ENCODE data around the gene TREML1.
A peak's percentile ranks its signal among the peaks of the same experiment; 100 is the strongest.
"Not testable (repeated sequence)": the region's sequence is repeated elsewhere in the genome, so short reads cannot be mapped to it uniquely, and the experiment has no call there.

Gene TREML1

GRCh38 chr6:41153992-41154625 is at the start of gene TREML1:
Gene TREML1 (minus strand): TSS chr6:41154347. CDS start chr6:41154288, 59 bp downstream.
- H3K4me3 Mint-ChIP-seq = no peak within 1 kb of the TSS
- no peaks in the 10 kb centered on the region for H3K36me3 Mint-ChIP-seq
- H3K27ac Mint-ChIP-seq = no peak within 1 kb of the TSS
- H3K27me3 Mint-ChIP-seq = peaks cover 53% of the 10 kb centered on the region
- no peaks in the 10 kb centered on the region for H3K9me3 Mint-ChIP-seq
- CTCF ChIA-PET = interaction anchor here (1.0 kb wide), 1 partner anchor 20 kb away, joined by 3 read pairs; no protein-coding TSS in a partner anchor
- peaks cover 12% of the 10 kb centered on the region for H3K4me1 Mint-ChIP-seq
- DNase-seq = no peak

GRCh38 chr6:41201764-41202173 is 47.6 kb upstream of the TREML1 start:
- Mint-ChIP-seq H3K4me3 (peak overlapping the region; percentile 71), H3K4me1 (peaks cover 67% of the 10 kb centered on the region), H3K36me3 (peaks cover 28% of the 10 kb centered on the region), H3K27ac (peak overlapping the region; percentile 94), H3K9me3 (peaks cover 6% of the 10 kb centered on the region), H3K27me3 (no peaks in the 10 kb centered on the region)
- CTCF ChIA-PET = interaction anchor here (1.1 kb wide), 1 partner anchor 20 kb away, joined by 5 read pairs; no protein-coding TSS in a partner anchor
- no peak for DNase-seq

- CTCF ChIA-PET = interaction anchor here (1.0 to 1.4 kb wide), 3 partner anchors 10 to 78 kb away, joined by 3 to 4 read pairs (median 3); no protein-coding TSS in a partner anchor
- peak; percentile 68 for DNase-seq
- H3K9me3 Mint-ChIP-seq = peaks cover 6% of the 10 kb centered on the region
- H3K36me3 Mint-ChIP-seq = peaks cover 33% of the 10 kb centered on the region
- H3K27me3 Mint-ChIP-seq = no peaks in the 10 kb centered on the region
- H3K4me3 Mint-ChIP-seq = peak within 1 kb of the TSS; percentile 71
- H3K27ac Mint-ChIP-seq = peak within 1 kb of the TSS; percentile 94
- H3K4me1 Mint-ChIP-seq = peaks cover 73% of the 10 kb centered on the region
Measured at GRCh38 chr6:41200901-41201763, 47.0 kb upstream of the TREML1 start, which contains the start of gene TREML2. Gene TREML2 (minus strand): TSS chr6:41201149. CDS start chr6:41201008, 141 bp downstream.

GRCh38 chr6:41200296-41200900 is 46.3 kb upstream of the TREML1 start:
- Mint-ChIP-seq H3K27ac (peak overlapping the region; percentile 94), H3K36me3 (peaks cover 40% of the 10 kb centered on the region), H3K4me1 (peaks cover 80% of the 10 kb centered on the region), H3K27me3 (no peaks in the 10 kb centered on the region), H3K4me3 (peak overlapping the region; percentile 71), H3K9me3 (peaks cover 6% of the 10 kb centered on the region)
- peak; percentile 87 for DNase-seq
- CTCF ChIA-PET = interaction anchor here (1.0 to 1.6 kb wide), 4 partner anchors 9 to 78 kb away, joined by 3 to 9 read pairs (median 4); no protein-coding TSS in a partner anchor

- Mint-ChIP-seq H3K27me3 (no peaks in the 10 kb centered on the region), H3K9me3 (peaks cover 2% of the 10 kb centered on the region), H3K4me1 (peaks cover 87% of the 10 kb centered on the region), H3K36me3 (peaks cover 47% of the 10 kb centered on the region), H3K27ac (peak overlapping the region; percentile 94), H3K4me3 (peak overlapping the region; percentile 71)
- peak; percentile 46 for DNase-seq
- CTCF ChIA-PET = interaction anchor here (1.0 to 1.6 kb wide), 5 partner anchors 8 to 79 kb away, joined by 3 to 9 read pairs (median 3); no protein-coding TSS in a partner anchor
Measured at GRCh38 chr6:41199552-41200246, 45.6 kb upstream of the TREML1 start.

GRCh38 chr6:41197234-41197633 is 43.1 kb upstream of the TREML1 start:
- peaks cover 63% of the 10 kb centered on the region for H3K36me3 Mint-ChIP-seq
- H3K4me3 Mint-ChIP-seq = no peak overlapping the region
- peaks cover 90% of the 10 kb centered on the region for H3K4me1 Mint-ChIP-seq
- CTCF ChIA-PET = interaction anchor here (1.4 kb wide), 1 partner anchor 9 kb away, joined by 5 read pairs; no protein-coding TSS in a partner anchor
- DNase-seq = no peak
- H3K9me3 Mint-ChIP-seq = no peaks in the 10 kb centered on the region
- no peaks in the 10 kb centered on the region for H3K27me3 Mint-ChIP-seq
- H3K27ac Mint-ChIP-seq = peak overlapping the region; percentile 12

GRCh38 chr6:41194386-41194785 is 40.2 kb upstream of the TREML1 start:
- Mint-ChIP-seq H3K27ac (peak overlapping the region; percentile 77), H3K9me3 (peaks cover 15% of the 10 kb centered on the region), H3K4me1 (peaks cover 69% of the 10 kb centered on the region), H3K4me3 (no peak overlapping the region), H3K27me3 (no peaks in the 10 kb centered on the region), H3K36me3 (peaks cover 84% of the 10 kb centered on the region)
- DNase-seq = no peak
- CTCF ChIA-PET = interaction anchor here (2.1 kb wide), 1 partner anchor 12 kb away, joined by 10 read pairs; no protein-coding TSS in a partner anchor

GRCh38 chr6:41193884-41194283 is 39.7 kb upstream of the TREML1 start:
- peaks cover 85% of the 10 kb centered on the region for H3K36me3 Mint-ChIP-seq
- peak overlapping the region; percentile 77 for H3K27ac Mint-ChIP-seq
- DNase-seq = no peak
- H3K27me3 Mint-ChIP-seq = no peaks in the 10 kb centered on the region
- H3K9me3 Mint-ChIP-seq = peaks cover 18% of the 10 kb centered on the region
- H3K4me1 Mint-ChIP-seq = peaks cover 69% of the 10 kb centered on the region
- H3K4me3 Mint-ChIP-seq = no peak overlapping the region
- CTCF ChIA-PET = no interaction called here

- DNase-seq = no peak
- Mint-ChIP-seq H3K36me3 (peaks cover 84% of the 10 kb centered on the region), H3K4me3 (no peak overlapping the region), H3K27me3 (no peaks in the 10 kb centered on the region), H3K27ac (peak overlapping the region; percentile 79), H3K9me3 (peaks cover 18% of the 10 kb centered on the region), H3K4me1 (peaks cover 69% of the 10 kb centered on the region)
- CTCF ChIA-PET = no interaction called here
Measured at GRCh38 chr6:41193171-41193734, 39.1 kb upstream of the TREML1 start.

GRCh38 chr6:41191569-41191968 is 37.4 kb upstream of the TREML1 start:
- H3K9me3 Mint-ChIP-seq = peaks cover 18% of the 10 kb centered on the region
- H3K4me3 Mint-ChIP-seq = no peak overlapping the region
- H3K27me3 Mint-ChIP-seq = no peaks in the 10 kb centered on the region
- peaks cover 69% of the 10 kb centered on the region for H3K4me1 Mint-ChIP-seq
- no peak for DNase-seq
- CTCF ChIA-PET = interaction anchor here (0.8 to 1.6 kb wide), 3 partner anchors 9 to 127 kb away, joined by 3 to 14 read pairs (median 6); no protein-coding TSS in a partner anchor
- H3K36me3 Mint-ChIP-seq = peaks cover 67% of the 10 kb centered on the region
- H3K27ac Mint-ChIP-seq = no peak overlapping the region

GRCh38 chr6:41190791-41191190 is 36.6 kb upstream of the TREML1 start:
- Mint-ChIP-seq H3K36me3 (peaks cover 59% of the 10 kb centered on the region), H3K9me3 (peaks cover 18% of the 10 kb centered on the region), H3K27ac (no peak overlapping the region), H3K4me1 (peaks cover 69% of the 10 kb centered on the region), H3K27me3 (no peaks in the 10 kb centered on the region), H3K4me3 (no peak overlapping the region)
- CTCF ChIA-PET = interaction anchor here (1.0 kb wide), 1 partner anchor 8 kb away, joined by 3 read pairs; no protein-coding TSS in a partner anchor
- DNase-seq = no peak

- peaks cover 51% of the 10 kb centered on the region for H3K36me3 Mint-ChIP-seq
- peaks cover 18% of the 10 kb centered on the region for H3K9me3 Mint-ChIP-seq
- no peak overlapping the region for H3K4me3 Mint-ChIP-seq
- DNase-seq = no peak
- H3K27me3 Mint-ChIP-seq = no peaks in the 10 kb centered on the region
- CTCF ChIA-PET = interaction anchor here (1.0 kb wide), 1 partner anchor 8 kb away, joined by 3 read pairs; no protein-coding TSS in a partner anchor
- H3K27ac Mint-ChIP-seq = peak overlapping the region; percentile 37
- H3K4me1 Mint-ChIP-seq = peaks cover 69% of the 10 kb centered on the region
Measured at GRCh38 chr6:41189967-41190366, 35.8 kb upstream of the TREML1 start.

GRCh38 chr6:41189046-41189445 is 34.9 kb upstream of the TREML1 start:
- CTCF ChIA-PET = interaction anchor here (1.0 kb wide), 1 partner anchor 179 kb away, joined by 3 read pairs; no protein-coding TSS in a partner anchor
- not testable (repeated sequence) for H3K4me3 Mint-ChIP-seq, DNase-seq, H3K27me3 Mint-ChIP-seq, H3K27ac Mint-ChIP-seq
- peaks cover 62% of the 10 kb centered on the region for H3K4me1 Mint-ChIP-seq
- peaks cover 18% of the 10 kb centered on the region for H3K9me3 Mint-ChIP-seq
- peaks cover 42% of the 10 kb centered on the region for H3K36me3 Mint-ChIP-seq

Measured in activated naive CD4-positive, alpha-beta T cell treated with anti-CD3 and anti-CD28 coated beads, Interleukin-2, amount 10 ng/mL, durations not matched to agents 7 days and 5 days (primary cell).